HepG2 (cell line): ENCODE measurements around the gene PLK3. TPM values are rescaled to one million over a fixed set of nuclear protein-coding genes. Genes with fewer than 3 reads are reported as not detected.

ENCODE experiments used
- ATAC-seq: fragments of 200-7000 bp; cut with Tn5 transposase; 3 replicates; pipeline ENCODE4 v1.9.1; 2020; ENCODE audit warnings: mild to moderate bottlenecking, moderate library complexity
- BruUV-seq: library from RNA; stranded (reverse); fragments of 400-500 nt; replicated peaks from 2 replicates; lab custom pipeline; 2021; lab: Mats Ljungman, UMichigan
- CTCF ChIA-PET: fragments of 300-600 bp; formaldehyde crosslinking; extraction: SDS; loops from one replicate; lab custom pipeline; 2021; ENCODE audit warnings: low total read pairs, inconsistent platforms, low intra/inter-chr PET ratio; lab: Yijun Ruan, JAX
- POLR2A ChIA-PET: fragments of 350-600 bp; sonication (Branson Sonifier 250); formaldehyde crosslinking; loops from one replicate; lab custom pipeline; 2020; ENCODE audit warnings: antibody characterized with exemption, inconsistent platforms; lab: Yijun Ruan, JAX
- DNase-seq: peaks from one replicate; pipeline ENCODE4 v3.0.0-alpha.2; 2015; ENCODE audit warnings: low spot score
- FAIRE-seq: peaks from 3 replicates; lab custom pipeline; 2011; peaks lifted over from hg19 to GRCh38; lab: Jason Lieb, UNC
- H2AFZ ChIP-seq: one replicate; pipeline ENCODE4 v1.6.1; 2011; ENCODE audit warnings: low read length, inconsistent platforms
- H3K27ac ChIP-seq: fragments of 300-600 bp; 3 replicates; pipeline ENCODE4 v1.8.0; 2011; ENCODE audit warnings: mixed run types, mild to moderate bottlenecking, mixed read lengths, low read length, inconsistent platforms; ENCODE audit not compliant: insufficient read depth; ENCODE audit errors: extremely low read length
- H3K27me3 ChIP-seq, 2 experiments: fragments of 200-600 bp in 1 of 2; 2 replicates in 1 of 2; 3 replicates in 1 of 2; pipeline versions ENCODE4 v1.6.0 to v1.8.0; 2011; ENCODE audit warnings: low read length in 2 of 2, mild to moderate bottlenecking in 2 of 2, moderate library complexity in 2 of 2, inconsistent platforms in 1 of 2; ENCODE audit not compliant: insufficient read depth in 2 of 2, control insufficient read depth in 1 of 2
- H3K36me3 ChIP-seq, 2 experiments: fragments of 200-600 bp in 1 of 2; replicated peaks in 1 of 2; 2 replicates in 1 of 2; 3 replicates in 1 of 2; pipeline versions ENCODE4 v1.5.1 to v1.8.0; 2011; ENCODE audit warnings: low read length in 2 of 2, inconsistent platforms in 1 of 2; ENCODE audit not compliant: insufficient read depth in 2 of 2, control insufficient read depth in 1 of 2
- H3K4me1 ChIP-seq: 2 replicates; pipeline ENCODE4 v1.5.1; 2012; ENCODE audit warnings: low read length, inconsistent platforms; ENCODE audit not compliant: insufficient read depth
- H3K4me2 ChIP-seq: 2 replicates; pipeline ENCODE4 v1.6.0; 2011; ENCODE audit warnings: low read depth, low read length, inconsistent platforms
- H3K4me3 ChIP-seq, 3 experiments: fragments of 200-600 bp in 1 of 3; sonication (generic), shearing (Covaris generic) in 1 of 3; replicated peaks in 1 of 3; 2 replicates each; pipeline ENCODE4 v1.5.1; 2011 to 2016; ENCODE audit warnings: low read length in 3 of 3, inconsistent platforms in 2 of 3, low read depth in 2 of 3, mild to moderate bottlenecking in 2 of 3, control low read depth in 1 of 3, mixed read lengths in 1 of 3; ENCODE audit not compliant: insufficient read depth in 1 of 3
- H3K79me2 ChIP-seq: one replicate; pipeline ENCODE4 v1.6.1; 2011; ENCODE audit warnings: low read length, inconsistent platforms; ENCODE audit not compliant: insufficient read depth
- H3K9ac ChIP-seq: 2 replicates; pipeline ENCODE4 v1.6.0; 2011; ENCODE audit warnings: mild to moderate bottlenecking, low read depth, low read length, inconsistent platforms; ENCODE audit not compliant: insufficient read depth
- H3K9me3 ChIP-seq: 2 replicates; pipeline ENCODE4 v1.5.1; 2012; ENCODE audit warnings: mild to moderate bottlenecking, low read length
- H4K20me1 ChIP-seq: 2 replicates; pipeline ENCODE4 v1.6.0; 2011; ENCODE audit warnings: inconsistent platforms, mild to moderate bottlenecking, low read length, moderate library complexity; ENCODE audit not compliant: insufficient read depth
- ATF4 ChIP-seq, 2 experiments: fragments of 450-650 bp in 1 of 2; sonication (generic) in 1 of 2; formaldehyde crosslinking; IDR thresholded peaks; 2 replicates each; pipeline versions ENCODE4 v1.5.0 to v1.8.0; 2020 to 2022; ENCODE audit warnings: mild to moderate bottlenecking in 1 of 2, missing genetic modification reagents in 1 of 2
- JUNB ChIP-seq: sonication (generic); formaldehyde crosslinking; IDR thresholded peaks from 2 replicates; pipeline ENCODE4 v1.8.0; 2022; ENCODE audit warnings: missing genetic modification reagents, mild to moderate bottlenecking, borderline replicate concordance
- MED1 ChIP-seq: sonication (generic); formaldehyde crosslinking; IDR thresholded peaks from 2 replicates; pipeline ENCODE4 v1.4.0; 2020; ENCODE audit warnings: missing genetic modification reagents
- MEIS1 ChIP-seq: sonication (generic); formaldehyde crosslinking; IDR thresholded peaks from 2 replicates; pipeline ENCODE4 v1.9.0; 2021; ENCODE audit warnings: mild to moderate bottlenecking, missing genetic modification reagents, moderate library complexity, borderline replicate concordance
- POLR2A ChIP-seq, 2 experiments: IDR thresholded peaks; 2 replicates each; pipeline ENCODE4 v1.6.1; 2011; ENCODE audit warnings: low read depth in 2 of 2, low read length in 2 of 2, mild to moderate bottlenecking in 1 of 2, moderate library complexity in 1 of 2; ENCODE audit not compliant: insufficient read depth in 1 of 2
- POLR2G ChIP-seq: fragments of 200-400 bp; formaldehyde crosslinking; IDR thresholded peaks from 2 replicates; pipeline ENCODE4 v1.6.1; 2018; ENCODE audit warnings: mild to moderate bottlenecking, low read depth, low read length, moderate library complexity
- RBAK ChIP-seq: sonication (generic); formaldehyde crosslinking; IDR thresholded peaks from 2 replicates; pipeline ENCODE4 v1.5.1; 2020; ENCODE audit warnings: mild to moderate bottlenecking, missing genetic modification reagents
- RXRB ChIP-seq: IDR thresholded peaks from 2 replicates; pipeline ENCODE4 v1.6.1; 2016; ENCODE audit warnings: borderline replicate concordance, missing genetic modification reagents, missing compliant biosample characterization
- ZNF543 ChIP-seq: sonication (generic); formaldehyde crosslinking; IDR thresholded peaks from 2 replicates; pipeline ENCODE4 v1.4.0; 2020; ENCODE audit warnings: mild to moderate bottlenecking, missing genetic modification reagents
- ZNF556 ChIP-seq: sonication (generic); formaldehyde crosslinking; IDR thresholded peaks from 2 replicates; pipeline ENCODE4 v1.4.0; 2020; ENCODE audit warnings: mild to moderate bottlenecking, missing genetic modification reagents, borderline replicate concordance
- ZNF674 ChIP-seq: sonication (generic); formaldehyde crosslinking; IDR thresholded peaks from 2 replicates; pipeline ENCODE4 v1.5.0; 2020; ENCODE audit warnings: low read depth, mild to moderate bottlenecking, missing genetic modification reagents
- ZNF75D ChIP-seq: sonication (generic); formaldehyde crosslinking; IDR thresholded peaks from 2 replicates; pipeline ENCODE4 v1.8.1; 2023; ENCODE audit warnings: missing genetic modification reagents, mild to moderate bottlenecking, borderline replicate concordance
- ZNF761 ChIP-seq: sonication (generic); formaldehyde crosslinking; conservative IDR thresholded peaks from 2 replicates; pipeline ENCODE4 v1.4.0; 2020; ENCODE audit warnings: mild to moderate bottlenecking, missing genetic modification reagents
- ZNF790 ChIP-seq: sonication (generic); formaldehyde crosslinking; IDR thresholded peaks from 2 replicates; pipeline ENCODE4 v1.8.0; 2022; ENCODE audit warnings: missing genetic modification reagents, mild to moderate bottlenecking, borderline replicate concordance
- ZNF879 ChIP-seq: sonication (generic); formaldehyde crosslinking; IDR thresholded peaks from 2 replicates; pipeline ENCODE4 v1.8.1; 2023; ENCODE audit warnings: missing genetic modification reagents
- WGBS: methylation state at CpG from one replicate; pipeline ENCODE4 v1.1.6; 2017; ENCODE audit warnings: low lambda C conversion rate; 5-methylcytosine and 5-hydroxymethylcytosine counted together
- in situ Hi-C: cut with HindIII; loops from 2 replicates; pipeline ENCODE4 v1.10.0; 2017; ENCODE audit warnings: low pct_unique_long_range_greater_than_20kb; ENCODE audit not compliant: extremely low pct_ligation_motif_present
- intact Hi-C: fragments of 100-400 bp; cut with micrococcal nuclease; formaldehyde crosslinking; loops from one replicate; pipeline ENCODE4 v1.10.0; 2022; ENCODE audit not compliant: unreplicated experiment
- polyA plus RNA-seq, 8 experiments: library from polyadenylated mRNA; depleted of rRNA in 3 of 8; stranded (reverse) in 7 of 8; unstranded in 1 of 8; fragments of >200 nt; fragmentation: Illumina TruSeq in 4 of 8; extraction: Trizol in 4 of 8; gene quantifications; 2 replicates each; pipeline versions ENCODE4 v1.2.1 to v1.2.3, GENCODE V29; 2011 to 2016; ENCODE audit warnings: low read depth in 4 of 8, missing spikeins in 1 of 8, mixed read lengths in 1 of 8; ENCODE audit not compliant: insufficient read depth in 1 of 8
- total RNA-seq, 5 experiments: library from RNA; depleted of rRNA; stranded (reverse); fragments of >200 nt; fragmentation: Illumina TruSeq; extraction: Trizol; gene quantifications; 2 replicates each; pipeline ENCODE4 v1.2.3, GENCODE V29; 2016; ENCODE audit warnings: low read depth in 1 of 5
- TF ChIP-seq, protein P1 (sequence below), 2 experiments: sonication (generic) in 1 of 2; formaldehyde crosslinking in 1 of 2; IDR thresholded peaks; 2 replicates each; pipeline versions ENCODE4 v1.4.0 to v1.6.1; 2016 to 2020; ENCODE audit warnings: borderline replicate concordance in 1 of 2, low read depth in 1 of 2, mild to moderate bottlenecking in 1 of 2, missing genetic modification reagents in 1 of 2
- TF ChIP-seq, protein P2 (sequence below): IDR thresholded peaks from 2 replicates; pipeline ENCODE4 v1.6.1; 2016; ENCODE audit warnings: mild to moderate bottlenecking, missing biosample characterization, missing genetic modification reagents

Gene PLK3
- total and polyA plus RNA-seq, 2 of the 13 experiments (the other 11 are each of a cell fraction or from before 2014, with no cell fraction given), result 9.8 to 16.9 TPM

DNA sequence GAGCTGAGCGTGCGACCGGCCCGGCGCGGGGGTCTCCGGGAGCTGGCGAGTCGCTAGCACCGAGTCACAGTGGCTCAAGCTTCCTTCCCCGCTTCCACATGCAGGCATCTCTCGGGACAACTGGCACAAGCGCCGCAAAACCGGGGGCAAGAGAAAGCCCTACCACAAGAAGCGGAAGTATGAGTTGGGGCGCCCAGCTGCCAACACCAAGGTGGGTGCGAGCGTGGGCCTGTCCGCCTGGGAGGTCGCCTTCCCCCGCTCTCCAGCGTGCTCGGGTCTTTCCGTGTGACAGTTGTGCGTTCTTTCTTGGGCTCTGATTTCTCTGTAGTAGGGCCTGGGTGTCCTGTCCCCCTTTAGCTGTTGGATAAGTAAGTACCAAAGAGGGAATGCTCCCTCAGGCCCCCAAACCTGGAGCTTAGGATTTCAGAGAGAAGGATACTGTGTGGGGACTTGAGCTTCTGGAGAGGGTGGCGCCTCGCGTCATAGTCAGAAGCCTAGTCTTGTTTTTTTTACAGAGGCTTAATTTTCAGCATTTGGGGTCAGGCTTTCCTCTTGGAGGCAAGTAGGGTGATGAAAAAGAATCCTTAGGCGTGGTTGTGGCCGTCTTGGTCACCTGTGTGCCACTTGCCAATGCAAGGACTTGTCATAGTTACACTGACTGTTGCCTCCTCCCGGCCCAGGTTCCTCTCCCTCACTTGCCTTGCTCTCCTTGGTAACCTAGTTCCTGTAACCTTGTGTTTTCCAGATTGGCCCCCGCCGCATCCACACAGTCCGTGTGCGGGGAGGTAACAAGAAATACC, 24.0 kb upstream of the PLK3 start:
- FAIRE-seq, result no peak
- H3K79me2 ChIP-seq, result peaks cover 35% of the 10 kb centered on the region
- DNase-seq, result no peak
- TSS peak; percentile 69 for BruUV-seq
- peak overlapping the region; percentile 95 for H3K4me2 ChIP-seq
- ChIA-PET CTCF (no interaction called here), POLR2A (interaction anchor here (0.7 to 4.0 kb wide), 24 partner anchors 8 to 775 kb away, joined by 3 to 47 read pairs (median 8); partner anchors contain the start of genes AKR1A1, BEST4, BTBD19 and DYNLT4)
- peak overlapping the region; percentile 91 for H3K9ac ChIP-seq
- H3K4me3 ChIP-seq, result peak overlapping the region; percentile 84 to 97 (median 96)
- no peak overlapping the region for H2AFZ ChIP-seq
- 0 out of 3 replicates have a peak, but pooled peaks have one; percentile 4 for ATAC-seq
- intact Hi-C loops (no loop called here), in situ Hi-C loops (no loop called here)
- peaks cover 34% of the 10 kb centered on the region for H3K4me1 ChIP-seq
- WGBS, result 1% methylated on average over 19 of the region's 36 CpGs
- H3K27ac ChIP-seq, result peak overlapping the region; percentile 81
- H3K27me3 ChIP-seq, result no peaks in the 10 kb centered on the region; a peak in 1 of 5 replicates
- H3K36me3 ChIP-seq, result peaks cover 12 to 24% of the 10 kb centered on the region in 2 experiments
- H3K9me3 ChIP-seq, result no peaks in the 10 kb centered on the region
- peaks cover 36% of the 10 kb centered on the region for H4K20me1 ChIP-seq
- TF ChIP-seq POLR2G, result 0 out of 2 replicates have a peak, but pooled peaks have one; percentile 1
- TF ChIP-seq, protein P1, sequence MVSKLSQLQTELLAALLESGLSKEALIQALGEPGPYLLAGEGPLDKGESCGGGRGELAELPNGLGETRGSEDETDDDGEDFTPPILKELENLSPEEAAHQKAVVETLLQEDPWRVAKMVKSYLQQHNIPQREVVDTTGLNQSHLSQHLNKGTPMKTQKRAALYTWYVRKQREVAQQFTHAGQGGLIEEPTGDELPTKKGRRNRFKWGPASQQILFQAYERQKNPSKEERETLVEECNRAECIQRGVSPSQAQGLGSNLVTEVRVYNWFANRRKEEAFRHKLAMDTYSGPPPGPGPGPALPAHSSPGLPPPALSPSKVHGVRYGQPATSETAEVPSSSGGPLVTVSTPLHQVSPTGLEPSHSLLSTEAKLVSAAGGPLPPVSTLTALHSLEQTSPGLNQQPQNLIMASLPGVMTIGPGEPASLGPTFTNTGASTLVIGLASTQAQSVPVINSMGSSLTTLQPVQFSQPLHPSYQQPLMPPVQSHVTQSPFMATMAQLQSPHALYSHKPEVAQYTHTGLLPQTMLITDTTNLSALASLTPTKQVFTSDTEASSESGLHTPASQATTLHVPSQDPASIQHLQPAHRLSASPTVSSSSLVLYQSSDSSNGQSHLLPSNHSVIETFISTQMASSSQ (IDR thresholded peaks at IDR 0.05; ENCODE audit: low read depth), result no peak
- TF ChIP-seq, protein P1 (CRISPR knock-in tag; IDR thresholded peaks at IDR 0.05; ENCODE audit: borderline replicate concordance), result peak; percentile 69; the same call in 1 of the 2 replicates
- no peak for TF ChIP-seq RBAK (CRISPR knock-in tag)
- TF ChIP-seq MEIS1 (CRISPR knock-in tag), result peak; percentile 48; the same call in 1 of the 2 replicates
- TF ChIP-seq ZNF879 (CRISPR knock-in tag), result 0 out of 2 replicates have a peak, but pooled peaks have one; percentile 21
- TF ChIP-seq RXRB, result no peak
- TF ChIP-seq ZNF790 (CRISPR knock-in tag), result no peak
- TF ChIP-seq JUNB (CRISPR knock-in tag), result no peak
- peak; percentile 41; the same call in 1 of the 2 replicates for TF ChIP-seq ZNF761 (CRISPR knock-in tag)
- no peak for TF ChIP-seq MED1 (CRISPR knock-in tag)
- TF ChIP-seq ZNF543, result 0 out of 2 replicates have a peak, but pooled peaks have one; percentile 50
- TF ChIP-seq ZNF75D (CRISPR knock-in tag), result no peak
- peak; percentile 71; the same call in 1 of the 2 replicates for TF ChIP-seq ZNF674 (CRISPR knock-in tag)
- TF ChIP-seq ZNF556 (CRISPR knock-in tag), result peak; percentile 19; the same call in 1 of the 2 replicates
- TF ChIP-seq ATF4 (CRISPR knock-in tag; IDR thresholded peaks at IDR 0.05), result no peak
- peak in 1 of 2 experiments; percentile 20; a peak in 1 of 4 replicates for TF ChIP-seq POLR2A (IDR thresholded peaks at IDR 0.05; ENCODE audit: insufficient read depth in 1 of 2, low read depth in 2 of 2, low read length in 2 of 2)
- TF ChIP-seq, protein P2, sequence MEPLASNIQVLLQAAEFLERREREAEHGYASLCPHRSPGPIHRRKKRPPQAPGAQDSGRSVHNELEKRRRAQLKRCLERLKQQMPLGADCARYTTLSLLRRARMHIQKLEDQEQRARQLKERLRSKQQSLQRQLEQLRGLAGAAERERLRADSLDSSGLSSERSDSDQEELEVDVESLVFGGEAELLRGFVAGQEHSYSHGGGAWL (CRISPR knock-in tag), result no peak
